HG03520 (cell line): Measurements from ENCODE around the gene APOC3.

Experiments used
- ATAC-seq: cut with Tn5 transposase; IDR thresholded peaks from one replicate; pipeline ENCODE4 v1.9.1; 2021; ENCODE audit warnings: mild to moderate bottlenecking, moderate library complexity; ENCODE audit not compliant: unreplicated experiment

The APOC3 gene

DNA sequence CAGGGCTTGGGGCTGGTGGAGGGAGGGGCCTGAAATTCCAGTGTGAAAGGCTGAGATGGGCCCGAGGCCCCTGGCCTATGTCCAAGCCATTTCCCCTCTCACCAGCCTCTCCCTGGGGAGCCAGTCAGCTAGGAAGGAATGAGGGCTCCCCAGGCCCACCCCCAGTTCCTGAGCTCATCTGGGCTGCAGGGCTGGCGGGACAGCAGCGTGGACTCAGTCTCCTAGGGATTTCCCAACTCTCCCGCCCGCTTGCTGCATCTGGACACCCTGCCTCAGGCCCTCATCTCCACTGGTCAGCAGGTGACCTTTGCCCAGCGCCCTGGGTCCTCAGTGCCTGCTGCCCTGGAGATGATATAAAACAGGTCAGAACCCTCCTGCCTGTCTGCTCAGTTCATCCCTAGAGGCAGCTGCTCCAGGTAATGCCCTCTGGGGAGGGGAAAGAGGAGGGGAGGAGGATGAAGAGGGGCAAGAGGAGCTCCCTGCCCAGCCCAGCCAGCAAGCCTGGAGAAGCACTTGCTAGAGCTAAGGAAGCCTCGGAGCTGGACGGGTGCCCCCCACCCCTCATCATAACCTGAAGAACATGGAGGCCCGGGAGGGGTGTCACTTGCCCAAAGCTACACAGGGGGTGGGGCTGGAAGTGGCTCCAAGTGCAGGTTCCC lies at the start of gene APOC3:
APOC3 (plus strand) TSS at position 383 of the 659 bp plus-strand sequence. CDS start 676 bp downstream, outside the sequence.
- no peak for ATAC-seq

GRCh38 chr11:116782728-116783127 lies 47.0 kb upstream of the APOC3 start:
- ATAC-seq, result no peak

DNA sequence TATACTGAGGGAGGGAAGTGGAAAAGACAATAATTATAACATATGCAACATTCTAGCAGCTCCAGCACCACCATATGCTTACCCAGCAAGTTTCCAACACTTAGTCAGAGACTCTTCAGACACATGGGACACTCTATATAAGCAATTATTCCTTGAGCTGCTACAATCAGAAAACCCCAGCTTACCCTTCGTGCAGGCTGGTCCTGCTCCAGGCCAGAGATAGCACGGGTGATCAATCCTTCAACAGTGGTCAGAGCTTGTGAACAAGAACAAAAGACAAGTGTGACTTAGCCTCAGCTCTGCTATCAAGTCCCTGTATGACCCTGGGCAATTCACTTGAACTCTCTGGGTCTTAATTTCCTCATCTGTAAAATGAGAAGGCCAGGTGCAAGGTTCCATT lies 43.4 kb upstream of the APOC3 start:
- no peak for ATAC-seq

- ATAC-seq, result no peak
These were observed 42.7 kb upstream of the APOC3 start for GRCh38 chr11:116786966-116787365.

GRCh38 chr11:116787436-116787785 lies 42.3 kb upstream of the APOC3 start:
- ATAC-seq, result no peak

- ATAC-seq, result peak; percentile 71
These were observed 41.8 kb upstream of the APOC3 start, which contains the start of gene ZPR1 for GRCh38 chr11:116787786-116788486. Gene ZPR1 (minus strand): TSS chr11:116788023. CDS start chr11:116787990, 33 bp downstream.

DNA sequence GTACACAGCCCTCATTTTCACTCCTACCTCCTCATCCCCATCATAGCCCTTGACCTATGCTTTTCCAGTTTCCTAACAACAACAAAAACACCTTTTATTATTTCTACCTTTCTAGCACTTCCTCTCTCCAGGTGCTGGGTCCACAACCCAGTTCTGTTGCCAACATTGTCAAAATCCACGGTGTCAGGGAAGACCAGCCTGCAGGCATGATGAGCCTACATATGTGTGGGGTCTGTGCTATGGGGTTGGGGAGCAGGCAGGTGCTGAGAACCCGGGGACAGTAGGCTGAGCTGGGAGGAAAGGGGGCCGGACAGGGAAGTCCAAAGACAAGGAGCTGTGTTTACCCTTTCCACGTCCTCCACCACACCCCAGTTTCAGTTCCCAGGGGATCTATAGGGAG lies 41.2 kb upstream of the APOC3 start:
- no peak for ATAC-seq

- ATAC-seq, result no peak
These were observed 40.7 kb upstream of the APOC3 start for GRCh38 chr11:116788975-116789374.

- no peak for ATAC-seq
These were observed 39.3 kb upstream of the APOC3 start for GRCh38 chr11:116790167-116791001.

- ATAC-seq, result no peak
These were observed 38.5 kb upstream of the APOC3 start for GRCh38 chr11:116791002-116791812.

DNA sequence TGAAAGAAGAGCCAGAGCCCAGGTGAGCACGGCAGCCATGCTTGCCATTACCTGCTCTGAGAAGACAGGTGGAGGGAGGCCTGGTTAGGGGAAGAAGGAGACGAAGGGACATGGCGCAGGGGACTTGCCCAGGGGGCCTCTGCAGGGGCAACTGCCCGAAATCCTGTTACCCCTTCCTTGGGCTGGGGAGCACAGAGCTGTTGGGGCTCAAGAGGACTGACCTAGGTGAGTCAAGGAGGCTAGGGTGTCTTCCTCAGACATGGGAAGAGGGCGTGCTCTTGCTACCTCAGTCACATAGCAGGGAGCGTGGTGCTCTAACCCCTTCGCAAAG lies 37.9 kb upstream of the APOC3 start, which contains the start of gene APOA5:
APOA5 (minus strand) TSS at position 67 of the 331 bp plus-strand sequence; CDS start at position 48, 19 bp downstream.
- ATAC-seq, result no peak

- no peak for ATAC-seq
These were observed 37.4 kb upstream of the APOC3 start for GRCh38 chr11:116792144-116792868.

GRCh38 chr11:116792869-116793771 lies 36.6 kb upstream of the APOC3 start:
- ATAC-seq, result no peak

DNA sequence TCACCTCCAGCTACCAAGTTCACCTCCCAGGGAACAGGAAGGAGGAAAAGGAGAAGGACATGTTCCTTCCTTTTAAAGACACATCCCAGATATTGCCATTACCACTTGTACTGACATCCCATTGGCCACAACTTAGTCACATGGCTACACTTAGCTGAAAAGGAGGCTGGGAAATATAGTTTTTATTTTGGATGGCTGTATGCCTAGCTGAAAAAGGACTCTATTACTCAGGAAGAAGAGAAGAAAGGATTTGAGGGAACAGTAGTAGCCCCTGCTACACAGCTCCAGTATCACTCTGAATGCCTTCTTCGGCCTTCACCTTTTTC lies 36.0 kb upstream of the APOC3 start:
- ATAC-seq, result no peak

- ATAC-seq, result no peak
These were observed 34.9 kb upstream of the APOC3 start for GRCh38 chr11:116794851-116795250.

- ATAC-seq, result no peak
These were observed 33.2 kb upstream of the APOC3 start for GRCh38 chr11:116796548-116796947.

GRCh38 chr11:116797816-116798215 lies 31.9 kb upstream of the APOC3 start:
- ATAC-seq, result no peak

- ATAC-seq, result no peak
These were observed 31.3 kb upstream of the APOC3 start for GRCh38 chr11:116798368-116798767.

- no peak for ATAC-seq
These were observed 29.1 kb upstream of the APOC3 start for GRCh38 chr11:116800610-116801009.
